Activated CD8-positive, alpha-beta memory T cell treated with anti-CD3 and anti-CD28 coated beads, Interleukin-2, amount 10 ng/mL, durations not matched to agents 7 days and 5 days (primary cell): ENCODE results near the gene RAB31. TPM values are rescaled to one million over a fixed set of nuclear protein-coding genes. Genes with fewer than 3 reads are reported as not detected.
"Not testable (repeated sequence)": the region's sequence is repeated elsewhere in the genome, so short reads cannot be mapped to it uniquely, and the experiment has no call there.

Experiments
- ATAC-seq: fragments of 150-1000 bp; cut with Tn5 transposase; one replicate; pipeline ENCODE4 v1.10.0; 2021; ENCODE audit warnings: moderate library complexity
- CTCF ChIA-PET: fragments of 350-600 bp; sonication (Branson Sonifier 250); formaldehyde crosslinking; loops from one replicate; lab custom pipeline; 2021; ENCODE audit warnings: antibody characterized with exemption; lab: Charles Lee
- DNase-seq: peaks from one replicate; pipeline ENCODE4 v3.0.0-alpha.2; 2020
- H3K27ac Mint-ChIP-seq: one replicate; pipeline ENCODE4 v1.8.0; 2021; ENCODE audit warnings: mild to moderate bottlenecking, mixed read lengths
- H3K27me3 Mint-ChIP-seq: one replicate; pipeline ENCODE4 v1.8.0; 2021; ENCODE audit warnings: mixed read lengths
- H3K36me3 Mint-ChIP-seq: one replicate; pipeline ENCODE4 v1.8.0; 2021; ENCODE audit warnings: mild to moderate bottlenecking, mixed read lengths
- H3K4me1 Mint-ChIP-seq: one replicate; pipeline ENCODE4 v1.8.0; 2021; ENCODE audit warnings: mixed read lengths
- H3K4me3 Mint-ChIP-seq: one replicate; pipeline ENCODE4 v1.8.0; 2021; ENCODE audit warnings: mild to moderate bottlenecking, moderate library complexity, mixed read lengths
- H3K9me3 Mint-ChIP-seq: one replicate; pipeline ENCODE4 v1.8.0; 2022; ENCODE audit warnings: low read depth, mixed read lengths
- total RNA-seq, 2 experiments: library from RNA; stranded (reverse); gene quantifications; one replicate each; pipeline ENCODE4 v1.2.3, GENCODE V29; 2021

The RAB31 gene
- total RNA-seq, 2 experiments from 2014 or later = not detected

- Mint-ChIP-seq H3K4me1 (peaks cover 12% of the 10 kb centered on the region), H3K27me3 (peaks cover 3% of the 10 kb centered on the region), H3K36me3 (peaks cover 1% of the 10 kb centered on the region), H3K9me3 (no peaks in the 10 kb centered on the region), H3K4me3 (no peak within 1 kb of the TSS), H3K27ac (peak within 1 kb of the TSS; percentile 59)
- CTCF ChIA-PET = interaction anchor here (1.3 kb wide), 1 partner anchor 9 kb away, joined by 3 read pairs; no protein-coding TSS in a partner anchor
- DNase-seq (peak; percentile 43), ATAC-seq (peak; percentile 73)
Observed at GRCh38 chr18:9885170-9886004, 177.3 kb downstream of the RAB31 start, which contains the start of gene TXNDC2. TXNDC2 (plus strand) TSS chr18:9885973; CDS start chr18:9886681, 708 bp downstream.

GRCh38 chr18:9886005-9886348 is 177.9 kb downstream of the RAB31 start:
- Mint-ChIP-seq H3K4me1 (peaks cover 12% of the 10 kb centered on the region), H3K9me3 (no peaks in the 10 kb centered on the region), H3K4me3 (no peak overlapping the region), H3K27ac (no peak overlapping the region), H3K27me3 (peaks cover 3% of the 10 kb centered on the region), H3K36me3 (no peaks in the 10 kb centered on the region)
- no peak for ATAC-seq
- DNase-seq = no peak
- CTCF ChIA-PET = interaction anchor here (1.3 kb wide), 1 partner anchor 9 kb away, joined by 3 read pairs; no protein-coding TSS in a partner anchor

GRCh38 chr18:9887992-9888391 is 179.9 kb downstream of the RAB31 start:
- H3K4me3 Mint-ChIP-seq = no peak overlapping the region
- H3K9me3 Mint-ChIP-seq = no peaks in the 10 kb centered on the region
- no peaks in the 10 kb centered on the region for H3K36me3 Mint-ChIP-seq
- CTCF ChIA-PET = no interaction called here
- DNase-seq = no peak
- no peak overlapping the region for H3K27ac Mint-ChIP-seq
- H3K27me3 Mint-ChIP-seq = peaks cover 3% of the 10 kb centered on the region
- ATAC-seq = no peak
- peaks cover 12% of the 10 kb centered on the region for H3K4me1 Mint-ChIP-seq

- no peak overlapping the region for H3K4me3 Mint-ChIP-seq
- no peaks in the 10 kb centered on the region for H3K36me3 Mint-ChIP-seq
- no peak overlapping the region for H3K27ac Mint-ChIP-seq
- ATAC-seq = no peak
- CTCF ChIA-PET = no interaction called here
- DNase-seq = no peak
- H3K27me3 Mint-ChIP-seq = peaks cover 3% of the 10 kb centered on the region
- H3K9me3 Mint-ChIP-seq = no peaks in the 10 kb centered on the region
- peaks cover 16% of the 10 kb centered on the region for H3K4me1 Mint-ChIP-seq
Observed at GRCh38 chr18:9890196-9890595, 182.1 kb downstream of the RAB31 start.

- Mint-ChIP-seq H3K4me3 (no peak overlapping the region), H3K4me1 (peaks cover 11% of the 10 kb centered on the region)
- CTCF ChIA-PET = no interaction called here
Observed at GRCh38 chr18:9890957-9891356, 182.9 kb downstream of the RAB31 start.

GRCh38 chr18:9891515-9891914 is 183.4 kb downstream of the RAB31 start:
- H3K4me1 Mint-ChIP-seq, H3K9me3 Mint-ChIP-seq, H3K27ac Mint-ChIP-seq, DNase-seq, CTCF ChIA-PET, H3K27me3 Mint-ChIP-seq, ATAC-seq, H3K36me3 Mint-ChIP-seq, H3K4me3 Mint-ChIP-seq: not testable (repeated sequence)

More at GRCh38 chr18:9890957-9891356, 182.9 kb downstream of the RAB31 start:
- Mint-ChIP-seq H3K36me3 (no peaks in the 10 kb centered on the region), H3K27me3 (peaks cover 3% of the 10 kb centered on the region), H3K9me3 (no peaks in the 10 kb centered on the region), H3K27ac (no peak overlapping the region)
- no peak for ATAC-seq
- no peak for DNase-seq

- DNase-seq (no peak), ATAC-seq (peak; percentile 45)
- H3K27me3 Mint-ChIP-seq = peaks cover 3% of the 10 kb centered on the region
- no peak overlapping the region for H3K4me3 Mint-ChIP-seq
- H3K27ac Mint-ChIP-seq = peak overlapping the region; percentile 42
- H3K4me1 Mint-ChIP-seq = peaks cover 20% of the 10 kb centered on the region
- no peaks in the 10 kb centered on the region for H3K9me3 Mint-ChIP-seq
- CTCF ChIA-PET = interaction anchor here (1.0 kb wide), 1 partner anchor 9 kb away, joined by 3 read pairs; the partner anchor contains the start of gene TXNDC2
- no peaks in the 10 kb centered on the region for H3K36me3 Mint-ChIP-seq
Observed at GRCh38 chr18:9894454-9895068, 186.5 kb downstream of the RAB31 start.

GRCh38 chr18:9897129-9897528 is 189.0 kb downstream of the RAB31 start:
- CTCF ChIA-PET = no interaction called here
- peaks cover 22% of the 10 kb centered on the region for H3K4me1 Mint-ChIP-seq
- no peak overlapping the region for H3K27ac Mint-ChIP-seq
- no peak overlapping the region for H3K4me3 Mint-ChIP-seq
- H3K36me3 Mint-ChIP-seq = no peaks in the 10 kb centered on the region
- H3K27me3 Mint-ChIP-seq = peaks cover 2% of the 10 kb centered on the region
- H3K9me3 Mint-ChIP-seq = no peaks in the 10 kb centered on the region
- no peak for DNase-seq
- ATAC-seq = no peak

GRCh38 chr18:9897787-9898291 is 189.7 kb downstream of the RAB31 start:
- DNase-seq, CTCF ChIA-PET, H3K9me3 Mint-ChIP-seq, H3K27ac Mint-ChIP-seq, H3K4me3 Mint-ChIP-seq, ATAC-seq, H3K36me3 Mint-ChIP-seq, H3K27me3 Mint-ChIP-seq: not testable (repeated sequence)
- peaks cover 22% of the 10 kb centered on the region for H3K4me1 Mint-ChIP-seq

GRCh38 chr18:9898792-9899549 is 190.9 kb downstream of the RAB31 start:
- Mint-ChIP-seq H3K27me3 (peaks cover 2% of the 10 kb centered on the region), H3K4me1 (peaks cover 22% of the 10 kb centered on the region), H3K27ac (no peak overlapping the region), H3K4me3 (no peak overlapping the region), H3K36me3 (no peaks in the 10 kb centered on the region), H3K9me3 (no peaks in the 10 kb centered on the region)
- CTCF ChIA-PET = no interaction called here
- peak; percentile 45 for ATAC-seq
- DNase-seq = no peak

GRCh38 chr18:9899550-9899930 is 191.4 kb downstream of the RAB31 start:
- H3K27me3 Mint-ChIP-seq, CTCF ChIA-PET, H3K9me3 Mint-ChIP-seq, DNase-seq, H3K4me3 Mint-ChIP-seq, H3K27ac Mint-ChIP-seq, ATAC-seq, H3K36me3 Mint-ChIP-seq: not testable (repeated sequence)
- peaks cover 20% of the 10 kb centered on the region for H3K4me1 Mint-ChIP-seq

- Mint-ChIP-seq H3K36me3 (no peaks in the 10 kb centered on the region), H3K27ac (no peak overlapping the region), H3K4me3 (no peak overlapping the region), H3K9me3 (no peaks in the 10 kb centered on the region), H3K4me1 (peaks cover 15% of the 10 kb centered on the region), H3K27me3 (peaks cover 2% of the 10 kb centered on the region)
- DNase-seq (no peak), ATAC-seq (no peak)
- CTCF ChIA-PET = no interaction called here
Observed at GRCh38 chr18:9900699-9901098, 192.6 kb downstream of the RAB31 start.

- Mint-ChIP-seq H3K27ac (no peak overlapping the region), H3K27me3 (peaks cover 5% of the 10 kb centered on the region), H3K9me3 (no peaks in the 10 kb centered on the region), H3K36me3 (no peaks in the 10 kb centered on the region), H3K4me1 (peaks cover 15% of the 10 kb centered on the region), H3K4me3 (no peak overlapping the region)
- no peak for DNase-seq
- no peak for ATAC-seq
- CTCF ChIA-PET = no interaction called here
Observed at GRCh38 chr18:9901377-9901776, 193.3 kb downstream of the RAB31 start.
